ENCODE data around the gene NYNRIN. TPM values are rescaled to one million over a fixed set of nuclear protein-coding genes. Genes with fewer than 3 reads are reported as not detected.

The NYNRIN gene
- total and polyA plus RNA-seq, 2 of the 4 experiments (the other 2 are of a cell fraction): 2.2 to 5.4 TPM

- Histone ChIP-seq H3K4ac (ENCODE audit: low read depth, low read length) (no peak overlapping the region), H3K27ac (ENCODE audit: insufficient read depth, low read length) (no peak overlapping the region), H3K4me3 (ENCODE audit: insufficient read depth, low read depth, low read length) (no peak overlapping the region), H3K4me2 (ENCODE audit: low read depth, low read length) (no peak overlapping the region), H3K9me1 (ENCODE audit: insufficient read depth, low read length) (peaks cover 3% of the 10 kb centered on the region; the same call in 1 of the 2 replicates), H3K4me1 (ENCODE audit: control insufficient read depth, insufficient read depth, low read length) (peaks cover 8% of the 10 kb centered on the region), H3K9me3 (ENCODE audit: control insufficient read depth, insufficient read depth, low read length) (no peaks in the 10 kb centered on the region), H3K36me3 (ENCODE audit: control insufficient read depth, insufficient read depth, low read length) (peaks cover 17% of the 10 kb centered on the region; the same call in 1 of the 2 replicates), H4K5ac (ENCODE audit: low read depth, low read length) (no peak overlapping the region), H3K23ac (ENCODE audit: low read depth, low read length) (no peak overlapping the region), H2BK15ac (ENCODE audit: low read depth, low read length) (no peak overlapping the region), H3K18ac (ENCODE audit: low read depth, low read length) (no peak overlapping the region), H4K91ac (ENCODE audit: insufficient read depth, low read depth, low read length) (no peak overlapping the region), H2AFZ (replicated peaks; ENCODE audit: low read length, poor library complexity) (no peak overlapping the region), H2BK120ac (ENCODE audit: low read depth, low read length) (no peak overlapping the region), H2AK9ac (replicated peaks; ENCODE audit: low read depth, low read length, poor library complexity) (no peak overlapping the region), H3K27me3 (ENCODE audit: control insufficient read depth, insufficient read depth, low read length) (no peaks in the 10 kb centered on the region), H4K8ac (ENCODE audit: low read depth in 2 of 2, low read length in 2 of 2) (no peak overlapping the region), H2BK20ac (ENCODE audit: low read depth, low read length) (no peak overlapping the region), H3K79me1 (ENCODE audit: low read depth in 1 of 2, low read length in 2 of 2) (peaks cover 0 to 5% of the 10 kb centered on the region in 2 experiments; a peak in 1 of 4 replicates), H3K14ac (replicated peaks; ENCODE audit: low read depth, low read length) (no peak overlapping the region), H4K20me1 (ENCODE audit: insufficient read depth, low read length) (no peaks in the 10 kb centered on the region), H2AK5ac (ENCODE audit: low read depth, low read length) (no peak overlapping the region), H3K56ac (ENCODE audit: extremely low read depth, insufficient read depth, low read length) (no peak overlapping the region), H3K9ac (ENCODE audit: low read depth, low read length) (no peak overlapping the region), H2BK5ac (ENCODE audit: low read depth, low read length, poor library complexity, severe bottlenecking) (no peak overlapping the region)
- no CpG with 5 or more reads among the region's 4 CpGs for WGBS, 2 experiments (ENCODE audit: extremely low coverage in 2 of 2, insufficient read length in 1 of 2)
- ChIA-PET POLR2A (ENCODE audit: unreplicated experiment) (no interaction called here), CTCF (interaction anchor here (3.2 kb wide), 1 partner anchor 71 kb away, joined by 9 read pairs; no protein-coding TSS in a partner anchor)
- DNase-seq: no peak
- intact Hi-C loops (cut with micrococcal nuclease) (no loop called here), dilution Hi-C loops (cut with HindIII; ENCODE audit: low sequenced_read_pairs, unreplicated experiment) (no loop called here), in situ Hi-C loops (cut with MboI; ENCODE audit: low sequenced_read_pairs) (no loop called here)
- TF ChIP-seq MAFK (IDR thresholded peaks at IDR 0.05; ENCODE audit: low read depth, low read length): no peak
- no peak for TF ChIP-seq RCOR1 (IDR thresholded peaks at IDR 0.05; ENCODE audit: insufficient replicate concordance, low read length)
- no peak for TF ChIP-seq NFE2L2 (IDR thresholded peaks at IDR 0.05; ENCODE audit: low read depth, low read length)
- TF ChIP-seq MAZ (IDR thresholded peaks at IDR 0.05; ENCODE audit: borderline replicate concordance, low read depth, low read length): no peak
- no peak for TF ChIP-seq FOS (IDR thresholded peaks at IDR 0.05; ENCODE audit: low read depth, low read length)
- no peak for TF ChIP-seq MXI1 (IDR thresholded peaks at IDR 0.05; ENCODE audit: borderline replicate concordance, low read depth, low read length)
- TF ChIP-seq ELK1 (IDR thresholded peaks at IDR 0.05; ENCODE audit: borderline replicate concordance, low read depth, low read length): no peak
- no peak for TF ChIP-seq CEBPB (IDR thresholded peaks at IDR 0.05; ENCODE audit: low read depth, low read length)
- TF ChIP-seq CHD1 (IDR thresholded peaks at IDR 0.05; ENCODE audit: low read depth, low read length): no peak
- TF ChIP-seq USF2 (IDR thresholded peaks at IDR 0.05; ENCODE audit: low read depth, low read length): no peak
- no peak for TF ChIP-seq RAD21 (IDR thresholded peaks at IDR 0.05; ENCODE audit: low read length)
- TF ChIP-seq BHLHE40 (IDR thresholded peaks at IDR 0.05; ENCODE audit: low read depth, low read length): no peak
- no peak for TF ChIP-seq SMC3 (IDR thresholded peaks at IDR 0.05; ENCODE audit: low read depth, low read length)
- TF ChIP-seq RFX5 (IDR thresholded peaks at IDR 0.05; ENCODE audit: low read depth, low read length): no peak
- no peak for TF ChIP-seq POLR2A (IDR thresholded peaks at IDR 0.05; ENCODE audit: low read depth, low read length)
- TF ChIP-seq, protein P1, sequence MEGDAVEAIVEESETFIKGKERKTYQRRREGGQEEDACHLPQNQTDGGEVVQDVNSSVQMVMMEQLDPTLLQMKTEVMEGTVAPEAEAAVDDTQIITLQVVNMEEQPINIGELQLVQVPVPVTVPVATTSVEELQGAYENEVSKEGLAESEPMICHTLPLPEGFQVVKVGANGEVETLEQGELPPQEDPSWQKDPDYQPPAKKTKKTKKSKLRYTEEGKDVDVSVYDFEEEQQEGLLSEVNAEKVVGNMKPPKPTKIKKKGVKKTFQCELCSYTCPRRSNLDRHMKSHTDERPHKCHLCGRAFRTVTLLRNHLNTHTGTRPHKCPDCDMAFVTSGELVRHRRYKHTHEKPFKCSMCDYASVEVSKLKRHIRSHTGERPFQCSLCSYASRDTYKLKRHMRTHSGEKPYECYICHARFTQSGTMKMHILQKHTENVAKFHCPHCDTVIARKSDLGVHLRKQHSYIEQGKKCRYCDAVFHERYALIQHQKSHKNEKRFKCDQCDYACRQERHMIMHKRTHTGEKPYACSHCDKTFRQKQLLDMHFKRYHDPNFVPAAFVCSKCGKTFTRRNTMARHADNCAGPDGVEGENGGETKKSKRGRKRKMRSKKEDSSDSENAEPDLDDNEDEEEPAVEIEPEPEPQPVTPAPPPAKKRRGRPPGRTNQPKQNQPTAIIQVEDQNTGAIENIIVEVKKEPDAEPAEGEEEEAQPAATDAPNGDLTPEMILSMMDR (conservative IDR thresholded peaks at IDR 0.05; ENCODE audit: low read depth, low read length): no peak
- ATAC-seq (ENCODE audit: low read depth): no peak
- BruUV-seq (replicated peaks): no TSS peak
Observed at GRCh38 chr14:24404814-24405213, 6.0 kb downstream of the NYNRIN start.

Measured in IMR-90 (cell line).